ENCODE measurements around the gene KIF16B.

KIF16B gene

DNA sequence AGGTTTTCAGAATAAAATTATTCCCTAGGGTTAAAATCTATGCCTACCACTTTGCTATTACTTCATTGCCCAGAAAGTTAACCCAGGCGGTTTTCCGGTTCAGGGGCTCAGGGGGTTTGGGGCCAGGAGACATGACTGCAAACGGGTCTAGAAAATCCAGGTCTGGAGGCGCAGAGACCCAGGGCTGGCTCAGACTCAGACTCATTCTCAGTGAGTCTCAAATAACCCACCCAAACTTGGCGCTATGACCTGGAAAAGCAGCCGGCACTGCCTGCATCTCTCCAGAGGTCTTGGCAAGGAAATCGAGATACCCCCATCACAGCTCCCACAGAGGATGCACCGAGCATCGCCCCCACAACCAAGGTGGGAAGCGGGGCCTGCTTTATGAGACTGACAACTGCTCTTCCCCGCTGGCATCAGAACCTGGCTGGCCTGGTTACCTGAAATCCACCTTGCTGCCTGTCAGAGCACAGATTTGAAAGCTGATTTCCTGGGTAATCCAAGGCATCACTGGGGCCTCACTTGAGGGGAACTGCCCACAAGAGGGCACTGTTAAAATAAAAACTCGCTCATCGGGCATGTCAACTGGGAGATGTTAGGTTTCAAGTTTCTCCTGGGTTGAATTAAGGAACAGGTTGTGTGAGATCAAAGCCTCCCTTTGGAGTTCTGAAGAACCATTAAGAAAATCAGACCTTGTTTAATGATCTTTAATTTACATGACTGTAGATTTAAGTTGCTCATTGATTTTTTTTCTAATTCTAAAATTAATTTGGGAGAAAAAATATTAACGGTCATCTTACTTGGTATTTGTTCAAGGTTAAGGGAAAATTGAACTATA is 55.1 kb downstream of the KIF16B start:
- DNase-seq = no peak

DNA sequence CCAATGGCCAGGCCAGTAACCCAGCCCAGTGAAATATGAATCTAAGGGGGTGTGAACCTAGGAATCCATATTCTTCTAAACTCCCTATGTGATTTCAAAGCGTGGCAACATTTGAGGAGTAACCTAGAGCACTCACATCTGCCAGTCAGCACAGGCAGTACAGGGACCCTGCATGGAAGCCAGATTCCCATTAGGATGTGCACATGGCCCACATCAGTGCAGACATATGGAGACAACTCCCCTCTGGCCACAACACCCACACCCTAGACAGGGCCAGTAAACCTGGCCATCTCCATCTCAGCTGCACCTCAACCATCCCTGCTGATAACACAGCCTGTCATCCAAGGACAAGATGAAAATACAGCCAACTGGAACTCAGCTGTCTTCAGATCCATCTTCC is 56.5 kb downstream of the KIF16B start:
- no peak for DNase-seq

DNA sequence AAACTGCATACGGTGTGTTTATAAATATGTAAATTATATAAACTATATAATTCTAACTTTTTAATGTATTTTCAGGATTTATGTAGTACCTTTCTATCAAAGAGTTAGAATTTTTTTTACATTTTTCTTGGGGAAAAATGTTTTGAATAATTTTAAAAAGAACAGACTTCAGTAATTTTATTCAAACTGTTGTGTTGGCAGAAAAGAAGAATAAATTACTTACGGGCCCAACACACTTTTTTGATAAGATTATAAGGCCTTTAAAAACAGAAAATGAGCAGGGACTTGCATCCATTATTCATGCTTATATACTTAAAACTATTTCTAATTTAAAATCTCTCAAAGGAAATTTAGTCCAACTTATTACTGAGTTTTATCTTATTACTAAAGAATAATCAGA is 58.2 kb downstream of the KIF16B start:
- no peak for DNase-seq

DNA sequence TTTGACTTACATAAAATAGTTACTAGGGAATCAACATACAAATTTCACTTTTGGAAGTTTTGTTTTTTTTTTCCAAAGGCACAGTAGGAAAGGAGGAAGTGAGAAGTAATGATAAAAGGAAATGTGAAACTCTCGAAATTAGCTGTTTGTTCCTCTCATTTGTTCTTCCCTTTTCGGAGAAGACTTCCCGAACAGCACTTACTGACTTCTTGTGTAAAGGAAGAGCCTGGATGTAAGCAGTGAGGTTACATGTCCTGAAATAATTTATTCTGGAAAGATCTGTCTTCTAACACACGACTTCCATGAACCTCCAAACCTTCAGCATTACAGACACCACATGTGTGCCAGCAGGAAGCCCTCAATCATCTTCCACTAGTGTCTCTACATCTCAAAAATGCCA is 59.1 kb downstream of the KIF16B start:
- DNase-seq = no peak

DNA sequence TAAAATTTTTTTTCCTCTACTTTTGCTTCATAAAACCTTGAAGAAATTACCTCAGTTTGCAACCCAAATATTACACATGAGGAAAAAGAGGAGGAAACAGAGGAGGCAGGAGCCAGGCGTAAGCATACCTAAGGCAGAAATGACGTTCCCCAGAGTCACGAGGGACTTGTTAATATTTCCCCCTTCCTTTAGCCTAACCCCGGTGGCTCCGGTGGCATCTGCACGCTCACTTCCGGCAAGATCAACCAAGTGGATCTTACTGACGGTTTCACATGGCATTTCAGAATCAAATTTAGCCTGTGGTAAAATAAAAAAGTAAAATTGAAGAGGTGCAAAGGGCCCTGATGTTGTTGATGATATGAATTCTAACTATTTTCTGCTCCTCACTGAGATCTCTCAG is 67.4 kb downstream of the KIF16B start:
- no peak for DNase-seq

DNA sequence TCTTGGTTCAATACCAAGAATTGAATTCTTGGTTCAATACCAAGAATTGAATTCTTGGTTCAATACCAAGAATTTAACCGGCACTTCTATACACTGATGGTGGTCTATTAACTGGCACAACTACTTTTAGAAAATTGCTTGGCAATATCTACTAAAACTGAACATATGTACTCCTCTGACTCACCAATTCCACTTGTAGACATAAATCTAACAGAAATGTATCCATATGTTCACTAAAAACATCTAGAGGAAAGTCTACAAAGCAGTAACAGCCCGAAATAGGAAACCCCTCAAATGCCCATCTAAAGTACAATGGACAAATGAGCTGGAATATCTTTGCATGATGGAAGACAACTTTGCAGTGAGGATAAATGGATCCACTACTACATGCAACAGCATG is 71.9 kb downstream of the KIF16B start:
- no peak for DNase-seq

DNA sequence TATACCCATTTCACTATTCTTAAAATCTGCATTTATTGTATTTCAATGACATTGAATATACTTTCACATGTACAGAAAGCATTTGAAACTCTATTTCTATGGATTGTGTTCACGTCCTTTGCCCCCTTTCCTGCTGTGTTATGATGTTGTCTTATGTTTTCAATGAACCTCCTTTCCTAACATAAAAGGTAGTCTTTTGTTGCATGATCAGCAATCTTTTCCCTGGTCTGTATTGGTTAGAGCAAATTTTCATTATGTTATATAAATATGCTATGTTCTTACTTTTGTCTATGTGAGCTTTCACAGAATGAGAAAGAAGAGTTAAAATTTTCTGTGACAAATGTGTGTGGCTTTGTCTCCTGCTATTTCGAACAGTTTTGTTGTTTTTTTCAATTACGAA is 73.1 kb downstream of the KIF16B start:
- DNase-seq = no peak

DNA sequence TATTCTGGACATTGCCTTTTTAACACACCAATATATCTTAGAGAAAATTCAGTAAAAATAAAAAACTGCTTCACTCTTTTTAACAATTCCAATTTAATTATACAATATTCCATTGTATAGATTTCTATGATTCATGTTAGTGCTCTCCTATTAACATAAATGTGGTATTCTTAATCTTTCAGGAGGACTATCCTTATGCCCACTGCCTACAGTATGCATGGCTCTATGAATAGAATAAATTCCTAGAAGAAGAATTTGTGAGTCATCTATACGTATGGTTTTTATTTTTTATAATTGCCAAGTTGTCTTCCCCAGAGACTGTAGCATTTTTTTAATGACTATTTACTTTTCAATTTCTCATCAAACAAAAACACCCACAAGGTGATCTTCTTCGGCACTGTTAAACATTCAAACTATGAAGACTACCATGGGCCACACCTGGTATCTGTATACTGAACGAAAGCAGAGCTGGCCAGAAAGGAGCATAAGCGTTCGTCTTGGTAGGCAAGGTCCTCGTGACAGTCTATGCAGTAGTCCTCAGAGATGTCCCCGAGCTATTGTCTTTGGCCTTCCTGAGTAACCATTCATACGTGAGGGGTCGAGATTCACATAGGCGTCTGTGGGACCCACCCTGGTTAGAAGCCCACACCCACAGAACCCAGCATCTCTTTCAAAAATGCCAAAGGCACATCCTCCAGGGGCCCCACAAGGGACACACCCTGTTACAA is 74.6 kb downstream of the KIF16B start:
- DNase-seq = no peak

DNA sequence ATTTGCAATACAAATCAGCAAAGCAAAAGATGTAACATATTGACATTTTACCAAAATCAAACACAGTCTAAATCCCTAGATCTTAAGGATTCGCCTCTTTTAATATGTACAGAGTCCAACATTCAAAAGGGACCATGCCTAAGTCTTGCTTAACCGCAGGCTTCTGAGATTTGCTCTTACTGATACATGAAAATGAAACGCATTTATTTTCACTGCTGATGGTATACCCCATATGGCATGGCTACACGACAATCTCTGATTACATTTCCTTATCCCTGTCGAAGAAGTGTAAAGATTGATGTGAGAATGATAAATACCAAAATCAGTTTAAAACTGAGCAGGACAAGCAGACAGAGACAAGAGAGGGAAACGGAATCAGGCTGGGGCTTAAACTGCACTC is 75.4 kb downstream of the KIF16B start:
- no peak for DNase-seq

DNA sequence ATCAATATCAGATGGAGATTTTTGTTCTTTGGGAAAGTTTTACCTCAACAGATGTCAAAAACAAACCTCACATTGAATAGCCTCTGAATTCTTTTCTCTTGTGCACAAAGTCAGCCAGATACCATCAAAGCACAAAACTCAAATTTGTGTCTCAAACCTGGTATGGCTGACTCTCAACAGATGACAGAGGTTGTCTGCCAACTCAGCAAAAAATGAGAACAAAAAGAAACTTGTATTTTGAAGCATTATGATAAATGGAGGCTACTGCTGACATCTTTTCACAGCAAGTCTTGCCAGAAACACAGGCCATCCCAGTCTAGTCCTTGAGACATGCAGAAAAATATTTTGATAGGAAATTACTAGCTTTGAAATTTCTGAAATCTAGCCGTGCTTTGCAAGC is 79.8 kb downstream of the KIF16B start:
- DNase-seq = no peak

DNA sequence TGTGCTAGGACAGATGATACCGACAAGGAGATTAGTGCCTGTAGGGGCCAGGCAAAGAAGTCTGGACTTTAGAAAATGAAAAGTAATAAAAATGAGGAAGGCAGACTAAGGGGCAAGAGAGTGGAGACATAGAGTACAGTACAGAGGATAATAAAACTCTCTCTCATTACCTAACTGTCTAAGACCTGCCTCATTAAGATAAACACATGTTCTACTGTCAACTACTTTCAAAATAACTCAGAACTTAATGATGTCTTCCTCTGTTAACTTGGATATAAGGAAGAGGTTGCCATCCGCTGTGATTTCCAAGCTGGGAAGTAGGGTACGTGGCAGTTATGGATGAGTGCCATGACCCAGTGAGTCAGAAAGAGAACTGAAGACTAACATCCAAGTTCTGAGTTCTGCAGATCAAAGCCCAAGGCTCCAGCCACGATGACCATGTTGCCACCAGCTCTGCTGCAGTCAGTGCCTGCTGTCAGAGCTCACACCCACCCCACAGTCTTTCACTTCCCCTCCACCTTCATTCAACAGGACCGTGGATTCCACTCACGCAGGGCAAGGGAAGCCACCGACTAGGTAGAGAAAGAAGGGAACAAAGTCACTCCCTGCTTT is 81.8 kb downstream of the KIF16B start:
- DNase-seq = no peak

DNA sequence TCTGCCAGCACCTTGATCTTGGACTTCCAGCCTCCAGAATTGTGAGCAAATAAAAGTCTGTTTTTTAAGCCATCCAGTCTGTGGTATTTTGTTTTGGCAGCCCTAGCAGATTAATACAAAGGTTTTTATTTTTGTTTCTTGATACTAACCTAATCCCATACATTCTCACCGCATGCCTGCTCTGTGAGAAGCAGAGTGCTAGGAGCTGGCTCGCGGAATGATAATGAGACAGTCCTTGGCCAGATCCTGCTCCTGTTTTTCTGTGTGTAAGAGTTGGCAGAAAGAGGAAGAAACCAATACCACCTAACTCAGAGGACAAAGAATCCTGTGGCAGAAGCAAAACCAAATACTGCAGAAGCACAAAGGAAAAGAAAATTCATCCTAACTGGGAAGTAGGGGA is 82.6 kb downstream of the KIF16B start:
- DNase-seq = no peak

DNA sequence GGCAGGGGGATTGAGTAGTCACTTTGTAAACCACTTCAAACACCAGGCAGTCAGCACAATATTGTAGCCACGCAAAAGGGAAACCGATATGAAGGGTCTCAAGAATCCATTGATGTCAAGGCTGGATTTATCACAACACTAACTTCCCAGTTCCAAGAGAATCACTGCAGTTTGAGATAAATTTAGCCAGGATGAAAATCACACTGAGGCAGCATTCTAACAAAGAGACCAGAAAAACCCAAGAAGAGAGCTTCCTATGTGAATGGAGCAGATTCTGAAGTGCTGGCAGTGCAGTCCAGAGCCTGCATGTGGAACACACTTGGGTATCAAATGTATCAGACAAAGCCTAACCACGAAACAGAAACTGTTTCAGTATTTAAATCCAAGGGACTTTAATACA is 84.6 kb downstream of the KIF16B start:
- no peak for DNase-seq

DNA sequence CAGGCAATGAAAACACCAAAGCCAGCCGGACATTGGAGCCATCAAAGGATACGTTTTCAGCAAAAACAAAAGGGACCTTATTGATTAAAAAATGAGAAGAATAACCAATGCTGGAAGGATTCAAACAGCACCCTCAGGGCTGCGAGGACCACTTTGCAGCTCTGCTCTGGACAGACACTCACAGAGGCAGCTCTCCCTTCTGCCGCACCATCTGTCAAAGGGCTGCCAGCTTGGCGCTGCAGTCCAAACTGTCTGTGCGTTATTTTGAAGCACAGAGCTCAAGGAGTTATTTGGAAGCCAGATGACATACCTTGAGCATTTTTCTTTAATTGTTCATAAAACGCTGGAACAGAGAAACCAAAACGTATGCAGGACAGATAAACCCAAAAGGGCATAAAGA is 85.2 kb downstream of the KIF16B start:
- DNase-seq = no peak

DNA sequence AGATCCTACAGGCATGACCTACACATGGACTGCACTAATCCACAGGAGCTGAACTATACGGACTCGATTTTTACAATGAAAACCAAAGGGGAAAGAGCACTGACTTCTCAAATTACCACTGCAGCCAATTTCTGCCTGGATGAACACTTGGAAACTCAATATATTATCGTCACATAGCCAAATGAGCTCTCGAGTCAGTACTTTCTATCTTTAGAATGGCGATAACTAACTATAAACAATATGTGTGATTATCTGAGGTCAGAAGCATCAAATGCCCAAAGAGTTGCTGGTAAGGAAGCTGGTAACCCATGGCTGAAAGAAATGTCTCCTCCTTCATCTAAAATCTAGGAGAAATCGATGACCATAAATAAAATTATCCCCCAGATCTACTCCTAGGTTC is 86.7 kb downstream of the KIF16B start:
- DNase-seq = no peak

DNA sequence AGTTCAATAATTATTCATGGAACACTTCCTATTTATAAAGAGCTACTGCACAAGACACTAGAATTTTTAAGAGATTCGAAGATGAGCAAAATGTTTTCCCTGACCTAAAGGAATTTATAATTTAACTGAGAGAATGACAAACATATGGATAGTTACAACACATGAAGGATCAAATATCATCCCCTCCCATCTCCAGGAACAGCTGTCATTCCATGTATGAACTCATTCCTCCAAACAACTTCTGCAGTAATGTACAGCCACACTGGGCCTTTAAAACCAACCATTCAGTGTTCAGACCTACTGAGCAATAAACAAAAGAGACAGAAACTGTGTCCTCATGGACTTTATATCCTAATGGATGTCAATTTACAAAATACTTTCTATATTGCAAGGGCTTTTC is 87.8 kb downstream of the KIF16B start:
- DNase-seq = no peak

DNA sequence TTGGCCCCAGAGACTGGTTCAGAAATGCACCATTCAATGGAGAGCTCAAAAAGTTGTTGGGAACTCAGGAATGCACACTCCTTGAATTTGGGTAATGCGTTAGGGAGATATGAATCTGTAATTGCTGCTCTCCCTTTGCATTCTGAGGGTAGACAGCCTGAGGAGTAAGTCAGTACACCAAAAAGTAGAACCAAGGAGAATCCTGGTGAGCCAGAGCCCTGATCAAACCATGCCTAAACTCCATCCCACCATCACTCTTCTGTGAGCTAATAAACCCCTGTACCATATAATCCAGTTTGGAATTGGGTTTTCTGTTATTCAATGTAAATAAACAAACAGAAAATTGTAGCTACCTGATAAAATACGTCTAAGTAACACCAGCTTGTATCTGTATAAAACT is 90.2 kb downstream of the KIF16B start:
- no peak for DNase-seq

DNA sequence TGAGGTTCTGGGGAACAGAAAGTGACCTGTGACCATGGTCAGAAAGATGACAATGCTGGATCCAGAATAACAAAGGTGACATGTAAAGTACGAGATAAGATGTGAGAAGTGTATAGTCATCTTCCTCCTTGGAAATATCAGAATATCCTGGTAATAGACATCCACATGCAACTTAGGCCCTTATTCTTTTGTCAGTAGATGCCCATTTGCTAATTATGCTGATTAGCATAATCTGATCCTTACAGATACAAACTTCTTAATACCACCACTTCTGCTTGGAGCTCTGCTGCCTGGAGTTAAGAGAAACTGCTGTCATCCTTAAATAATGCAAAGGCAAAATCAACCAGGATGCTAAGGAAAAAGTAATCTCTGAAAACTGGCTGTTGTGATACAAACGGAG is 91.3 kb downstream of the KIF16B start:
- DNase-seq = no peak

DNA sequence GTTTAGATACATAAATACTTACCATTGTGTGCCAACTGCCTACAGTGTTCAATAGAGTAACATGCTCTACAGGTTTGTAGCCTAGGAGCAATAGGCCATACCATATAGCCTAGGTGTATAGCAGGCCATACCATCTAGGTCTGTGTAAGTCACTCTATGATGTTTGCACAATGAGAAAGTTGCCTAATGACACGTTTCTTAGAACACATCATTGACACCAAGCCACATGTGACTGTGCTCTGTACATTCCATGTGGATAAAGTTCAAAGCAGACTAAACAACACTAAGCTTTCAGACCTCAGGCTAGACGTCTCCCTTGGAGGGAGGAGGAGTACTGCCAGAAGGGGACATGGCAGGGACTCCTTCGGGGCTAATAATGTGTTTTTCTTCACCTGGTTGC is 93.6 kb downstream of the KIF16B start:
- DNase-seq = no peak

DNA sequence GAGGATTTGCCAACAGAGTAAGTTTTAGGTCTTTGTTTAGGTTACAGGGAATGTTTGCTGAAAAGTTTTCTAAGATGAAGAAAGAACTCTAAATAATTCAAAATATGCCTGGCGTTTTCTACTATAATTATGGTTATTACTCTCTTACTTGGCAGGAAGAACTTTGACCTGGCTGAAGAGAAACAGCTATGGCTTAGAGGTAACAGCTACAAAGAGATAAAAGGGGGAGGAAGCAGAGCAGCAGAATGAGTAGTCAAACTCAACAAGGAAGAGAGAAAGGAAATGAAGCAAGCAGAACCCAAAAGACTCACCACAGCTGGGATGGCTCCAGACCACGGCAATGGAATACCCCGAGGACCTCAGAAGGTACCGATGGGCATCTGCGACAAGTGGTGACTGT is 95.6 kb downstream of the KIF16B start:
- DNase-seq = no peak

DNA sequence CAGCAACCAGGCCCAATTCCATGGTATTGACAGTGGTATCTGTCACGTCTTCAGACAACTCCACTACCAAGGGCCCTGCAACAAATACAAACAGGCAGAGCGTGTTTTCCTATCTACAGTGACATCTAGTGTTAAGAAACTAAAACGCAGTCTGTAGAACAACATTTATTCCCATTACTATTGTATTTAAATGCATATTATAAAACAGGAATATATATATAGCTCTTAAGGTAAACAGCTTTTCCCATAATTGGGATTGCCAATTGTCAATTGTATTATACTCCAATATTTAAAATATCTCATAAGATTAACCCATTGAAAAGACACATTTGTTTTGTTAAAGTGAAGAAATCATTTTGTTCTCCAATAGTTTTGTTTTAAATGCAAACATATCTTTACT is 97.2 kb downstream of the KIF16B start:
- DNase-seq = no peak

DNA sequence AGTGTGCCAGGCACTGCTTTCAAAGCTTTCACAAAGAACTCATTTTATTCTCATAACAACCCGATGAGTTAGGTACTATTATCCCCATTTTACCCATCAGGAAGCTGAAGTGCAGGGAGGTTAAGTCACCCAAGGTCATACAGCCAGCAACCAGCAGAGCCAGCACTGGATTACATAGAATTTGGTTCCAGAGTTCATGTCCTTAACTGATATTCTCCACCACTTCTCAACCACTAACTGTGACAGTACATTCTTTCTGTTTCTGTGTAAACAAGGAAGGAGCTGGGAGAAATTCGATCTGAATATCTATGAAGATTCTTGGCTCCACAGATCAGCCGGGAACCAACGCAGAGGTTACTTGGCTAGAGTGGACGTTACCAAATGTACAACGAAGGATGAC is 98.0 kb downstream of the KIF16B start:
- DNase-seq = no peak

DNA sequence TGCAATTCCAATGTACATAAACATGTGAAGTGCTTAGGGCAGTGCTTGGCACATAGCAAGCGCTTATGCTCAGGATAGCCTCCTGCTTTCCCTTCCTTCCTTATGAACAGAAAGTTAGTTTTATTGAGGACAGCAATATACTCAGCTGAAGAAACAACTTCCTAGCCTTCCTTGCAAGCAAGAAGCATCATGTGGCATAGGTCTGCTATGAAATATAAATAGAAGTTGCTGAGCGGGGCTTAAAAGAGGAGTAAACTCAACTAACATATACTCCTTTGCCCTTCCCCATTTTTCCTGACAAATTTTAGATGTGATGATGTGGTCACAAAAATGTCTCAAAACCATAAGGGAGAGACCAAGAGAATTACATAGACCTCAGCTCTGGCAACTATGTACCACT is 98.9 kb downstream of the KIF16B start:
- no peak for DNase-seq
